CD14-positive monocyte (primary cell): Measurements from ENCODE around the gene HNRNPUL1. TPM values are rescaled to one million over a fixed set of nuclear protein-coding genes. Genes with fewer than 3 reads are reported as not detected.

Source experiments
- DNase-seq, 3 donors: peaks; one replicate each; pipeline ENCODE4 v3.0.0-alpha.2; 2011 to 2022
- H2AFZ ChIP-seq: 2 replicates; pipeline ENCODE4 v1.6.0; 2012; ENCODE audit warnings: mild to moderate bottlenecking, low read depth, low read length, inconsistent platforms; ENCODE audit not compliant: insufficient read depth, poor library complexity, severe bottlenecking
- H3K27ac ChIP-seq, 2 donors: 1 replicate in 1 of 2; 2 replicates in 1 of 2; pipeline ENCODE4 v1.5.1; 2012 to 2013; ENCODE audit warnings: low read length in 2 of 2, control low read depth in 1 of 2, inconsistent platforms in 1 of 2, low read depth in 1 of 2, mild to moderate bottlenecking in 1 of 2
- H3K27me3 ChIP-seq, 2 donors: one replicate each; pipeline versions ENCODE4 v1.6.0 to v1.6.1; 2011 to 2013; ENCODE audit warnings: low read length in 2 of 2; ENCODE audit not compliant: control insufficient read depth in 2 of 2, insufficient read depth in 2 of 2
- H3K36me3 ChIP-seq, 2 donors: replicated peaks in 1 of 2; 1 replicate in 1 of 2; 2 replicates in 1 of 2; pipeline versions ENCODE4 v1.5.1 to v1.6.1; 2012 to 2013; ENCODE audit warnings: low read length in 2 of 2, control low read depth in 1 of 2, inconsistent platforms in 1 of 2, mild to moderate bottlenecking in 1 of 2; ENCODE audit not compliant: insufficient read depth in 2 of 2, control insufficient read depth in 1 of 2
- H3K4me1 ChIP-seq, 2 donors: 1 replicate in 1 of 2; 2 replicates in 1 of 2; pipeline versions ENCODE4 v1.5.1 to v1.6.1; 2012 to 2013; ENCODE audit warnings: low read length in 2 of 2, control low read depth in 1 of 2, inconsistent platforms in 1 of 2, mild to moderate bottlenecking in 1 of 2, moderate library complexity in 1 of 2; ENCODE audit not compliant: insufficient read depth in 2 of 2, control insufficient read depth in 1 of 2
- H3K4me2 ChIP-seq: replicated peaks from 2 replicates; pipeline ENCODE3; 2012; ENCODE audit warnings: low read length, moderate library complexity, mild to moderate bottlenecking; ENCODE audit not compliant: poor library complexity, severe bottlenecking; ENCODE audit errors: extremely low read depth
- H3K4me3 ChIP-seq, 3 experiments: fragments of 200-600 bp in 1 of 3; sonication (generic) in 1 of 3; replicated peaks in 1 of 3; 1 replicate in 2 of 3; 2 replicates in 1 of 3; pipeline ENCODE4 v1.5.1; 2011 to 2013; ENCODE audit warnings: low read length in 3 of 3, mild to moderate bottlenecking in 3 of 3, control low read depth in 2 of 3, low read depth in 2 of 3, inconsistent platforms in 1 of 3, moderate library complexity in 1 of 3
- H3K79me2 ChIP-seq: 2 replicates; pipeline ENCODE4 v1.6.0; 2012; ENCODE audit warnings: mild to moderate bottlenecking, control low read depth, inconsistent platforms, low read length, moderate library complexity; ENCODE audit not compliant: insufficient read depth
- H3K9ac ChIP-seq: 2 replicates; pipeline ENCODE4 v1.6.0; 2017; ENCODE audit warnings: low read length, mild to moderate bottlenecking; ENCODE audit not compliant: insufficient read depth, poor library complexity, severe bottlenecking
- H3K9me3 ChIP-seq, 2 donors: replicated peaks in 1 of 2; 1 replicate in 1 of 2; 2 replicates in 1 of 2; pipeline versions ENCODE4 v1.5.1 to v1.6.1; 2012 to 2013; ENCODE audit warnings: low read length in 2 of 2, control low read depth in 1 of 2; ENCODE audit not compliant: control insufficient read depth in 1 of 2, insufficient read depth in 1 of 2
- H4K20me1 ChIP-seq: 2 replicates; pipeline ENCODE4 v1.6.0; 2012; ENCODE audit warnings: mild to moderate bottlenecking, low read length, control low read depth, moderate library complexity; ENCODE audit not compliant: insufficient read depth
- H3K27ac Mint-ChIP-seq, 7 donors: one replicate each; pipeline ENCODE4 v1.8.0; 2020; ENCODE audit warnings: mild to moderate bottlenecking in 7 of 7, mixed read lengths in 7 of 7, moderate library complexity in 6 of 7, inconsistent platforms in 2 of 7
- H3K27me3 Mint-ChIP-seq, 3 donors: one replicate each; pipeline ENCODE4 v1.8.0; 2021 to 2022; ENCODE audit warnings: low read depth in 3 of 3, mild to moderate bottlenecking in 3 of 3, mixed read lengths in 3 of 3, moderate library complexity in 3 of 3, inconsistent platforms in 1 of 3
- H3K36me3 Mint-ChIP-seq, 2 donors: one replicate each; pipeline ENCODE4 v1.8.0; 2020; ENCODE audit warnings: mixed read lengths in 2 of 2, inconsistent platforms in 1 of 2, mild to moderate bottlenecking in 1 of 2
- H3K4me1 Mint-ChIP-seq: one replicate; pipeline ENCODE4 v1.8.0; 2020; ENCODE audit warnings: mild to moderate bottlenecking, mixed read lengths
- H3K4me3 Mint-ChIP-seq, 2 donors: one replicate each; pipeline ENCODE4 v1.8.0; 2020; ENCODE audit warnings: mild to moderate bottlenecking in 2 of 2, mixed read lengths in 2 of 2, moderate library complexity in 1 of 2
- H3K9me3 Mint-ChIP-seq, 7 donors: one replicate each; pipeline ENCODE4 v1.8.0; 2020 to 2022; ENCODE audit warnings: mixed read lengths in 7 of 7, mild to moderate bottlenecking in 6 of 7, moderate library complexity in 6 of 7, inconsistent platforms in 2 of 7
- CTCF ChIP-seq: fragments of 200-600 bp; IDR thresholded peaks from one replicate; pipeline ENCODE4 v1.8.0; 2022; ENCODE audit warnings: antibody characterized with exemption, mild to moderate bottlenecking
- WGBS: methylation state at CpG from one replicate; pipeline ENCODE4 v1.1.5; 2013; ENCODE audit warnings: missing lambda C conversion rate; ENCODE audit not compliant: insufficient coverage; 5-methylcytosine and 5-hydroxymethylcytosine counted together
- intact Hi-C, 2 donors: fragments of 100-400 bp; cut with micrococcal nuclease; formaldehyde crosslinking; loops; one replicate each; pipeline versions ENCODE4 v1.15.0 to v1.15.1; 2023
- polyA plus RNA-seq, 3 donors: library from polyadenylated mRNA; depleted of rRNA in 1 of 3; unstranded in 2 of 3; stranded (reverse) in 1 of 3; fragments of 300-500 nt in 2 of 3; fragments of >200 nt in 1 of 3; fragmentation: Illumina TruSeq in 2 of 3; gene quantifications; 1 replicate in 2 of 3; 2 replicates in 1 of 3; pipeline ENCODE4 v1.2.3, GENCODE V29; 2012 to 2021

The HNRNPUL1 gene
- polyA plus RNA-seq, 3 donors: 22.6 to 55.3 (median 30.3) TPM

GRCh38 chr19:41218249-41218614, 45.9 kb upstream of the HNRNPUL1 start:
- no peaks in the 10 kb centered on the region for H3K9me3 ChIP-seq
- no peak for DNase-seq
- TF ChIP-seq CTCF: no peak
- peak overlapping the region in 1 of 7 donors; percentile 10 for H3K27ac Mint-ChIP-seq
- peaks cover 0 to 31% of the 10 kb centered on the region in 2 donors for H3K27me3 ChIP-seq
- H3K4me3 Mint-ChIP-seq: peak overlapping the region in 1 of 2 donors; percentile 75
- WGBS: 73% methylated on average over 5 of the region's 7 CpGs
- H3K4me1 Mint-ChIP-seq: peaks cover 25% of the 10 kb centered on the region
- no peaks in the 10 kb centered on the region for H3K36me3 ChIP-seq
- H3K4me3 ChIP-seq: no peak overlapping the region
- H3K27ac ChIP-seq: no peak overlapping the region
- no peaks in the 10 kb centered on the region for H4K20me1 ChIP-seq
- H3K4me1 ChIP-seq: peaks cover 15 to 19% of the 10 kb centered on the region in 2 donors
- H3K79me2 ChIP-seq: no peaks in the 10 kb centered on the region
- H3K36me3 Mint-ChIP-seq: peaks cover 0 to 3% of the 10 kb centered on the region in 2 donors
- H3K9me3 Mint-ChIP-seq: peaks cover 0 to 3% (median 0%) of the 10 kb centered on the region in 7 donors
- intact Hi-C loops: no loop called here
- H2AFZ ChIP-seq: peak overlapping the region; percentile 72
- peak overlapping the region; percentile 58 for H3K9ac ChIP-seq
- H3K27me3 Mint-ChIP-seq: peaks cover 24 to 52% (median 29%) of the 10 kb centered on the region in 3 donors
- H3K4me2 ChIP-seq: peak overlapping the region; percentile 65

- peak within 1 kb of the TSS; percentile 58 for H3K9ac ChIP-seq
- H3K27me3 ChIP-seq: peaks cover 0 to 31% of the 10 kb centered on the region in 2 donors
- H3K36me3 ChIP-seq: no peaks in the 10 kb centered on the region
- WGBS: 15% methylated on average over 25 of the region's 32 CpGs
- Mint-ChIP-seq H3K27me3 (peaks cover 28 to 53% (median 28%) of the 10 kb centered on the region in 3 donors), H3K9me3 (peaks cover 0 to 3% (median 0%) of the 10 kb centered on the region in 7 donors), H3K4me1 (peaks cover 31% of the 10 kb centered on the region), H3K27ac (peak within 1 kb of the TSS in 3 of 7 donors; percentile 10 to 75 (median 27)), H3K4me3 (peak within 1 kb of the TSS; percentile 55 to 75), H3K36me3 (peaks cover 0 to 3% of the 10 kb centered on the region in 2 donors)
- peak within 1 kb of the TSS; percentile 65 for H3K4me2 ChIP-seq
- intact Hi-C loops: no loop called here
- peaks cover 15 to 19% of the 10 kb centered on the region in 2 donors for H3K4me1 ChIP-seq
- H3K4me3 ChIP-seq: peak within 1 kb of the TSS in 1 of 3 experiments; percentile 38
- no peaks in the 10 kb centered on the region for H3K9me3 ChIP-seq
- DNase-seq: peak; percentile 13 to 56 (median 39)
- H4K20me1 ChIP-seq: no peaks in the 10 kb centered on the region
- peak within 1 kb of the TSS; percentile 72 for H2AFZ ChIP-seq
- H3K79me2 ChIP-seq: no peaks in the 10 kb centered on the region
- H3K27ac ChIP-seq: no peak within 1 kb of the TSS
- TF ChIP-seq CTCF: no peak
These were observed 45.3 kb upstream of the HNRNPUL1 start, which contains the start of gene AXL for GRCh38 chr19:41218615-41219507. AXL (plus strand) TSS chr19:41219223; CDS start chr19:41219393, 170 bp downstream.
